Renal cortical epithelial cell (primary cell): ENCODE measurements around the gene FAM25A. TPM values are rescaled to one million over a fixed set of nuclear protein-coding genes. Genes with fewer than 3 reads are reported as not detected.
A peak's percentile ranks its signal among the peaks of the same experiment; 100 is the strongest.
"Not testable (repeated sequence)": the region's sequence is repeated elsewhere in the genome, so short reads cannot be mapped to it uniquely, and the experiment has no call there.

Experiments
- DNase-seq: peaks from one replicate; pipeline ENCODE4 v3.0.0-alpha.2; 2011; ENCODE audit warnings: low read depth
- total RNA-seq: library from RNA; depleted of rRNA; stranded (reverse); fragments of >200 nt; gene quantifications from 2 replicates; pipeline ENCODE4 v1.2.3, GENCODE V29; 2014

FAM25A gene
- total RNA-seq, 1 donor from 2014 or later: not detected

- not testable (repeated sequence) for DNase-seq
These were observed 6.6 kb upstream of the FAM25A start for GRCh38 chr10:87013528-87013927.

- DNase-seq: not testable (repeated sequence)
These were observed 4.9 kb upstream of the FAM25A start for GRCh38 chr10:87014986-87015716.

GRCh38 chr10:87018127-87018526 is 2.0 kb upstream of the FAM25A start:
- DNase-seq: not testable (repeated sequence)

GRCh38 chr10:87019066-87019465 is 1.0 kb upstream of the FAM25A start:
- not testable (repeated sequence) for DNase-seq

- not testable (repeated sequence) for DNase-seq
These were observed 590 bp upstream of the FAM25A start for GRCh38 chr10:87019504-87019903.

- peak; percentile 82 for DNase-seq
These were observed 5.3 kb downstream of the FAM25A start for GRCh38 chr10:87025285-87025958.

- DNase-seq: not testable (repeated sequence)
These were observed 6.8 kb downstream of the FAM25A start for GRCh38 chr10:87026747-87027508.

GRCh38 chr10:87030419-87030818 is 10.3 kb downstream of the FAM25A start:
- not testable (repeated sequence) for DNase-seq

- DNase-seq: no peak
These were observed 11.0 kb downstream of the FAM25A start for GRCh38 chr10:87030912-87031635.

- DNase-seq: no peak
These were observed 16.5 kb downstream of the FAM25A start for GRCh38 chr10:87036623-87037022.

GRCh38 chr10:87038286-87038717 is 18.2 kb downstream of the FAM25A start:
- no peak for DNase-seq

GRCh38 chr10:87038786-87039185 is 18.7 kb downstream of the FAM25A start:
- peak; percentile 35 for DNase-seq

GRCh38 chr10:87043579-87043978 is 23.5 kb downstream of the FAM25A start:
- DNase-seq: not testable (repeated sequence)

- DNase-seq: no peak
These were observed 25.4 kb downstream of the FAM25A start for GRCh38 chr10:87045434-87045938.

- no peak for DNase-seq
These were observed 33.0 kb downstream of the FAM25A start for GRCh38 chr10:87053111-87053510.

GRCh38 chr10:87053577-87054181 is 33.6 kb downstream of the FAM25A start:
- no peak for DNase-seq

GRCh38 chr10:87054373-87055295 is 34.5 kb downstream of the FAM25A start:
- no peak for DNase-seq

GRCh38 chr10:87058171-87058570 is 38.1 kb downstream of the FAM25A start:
- DNase-seq: no peak

GRCh38 chr10:87059401-87059800 is 39.3 kb downstream of the FAM25A start:
- no peak for DNase-seq
